HEK293T (cell line): ENCODE measurements around the gene GAL3ST1.

Source experiments
- FOXA1 ChIP-seq: fragments of 450-650 bp; IDR thresholded peaks from 2 replicates; pipeline ENCODE4 v1.6.1; 2016; ENCODE audit warnings: mild to moderate bottlenecking
- LEF1 ChIP-seq: fragments of 450-650 bp; IDR thresholded peaks from 2 replicates; pipeline ENCODE4 v1.6.1; 2017; ENCODE audit warnings: mild to moderate bottlenecking, borderline replicate concordance
- PKNOX1 ChIP-seq: fragments of 450-650 bp; IDR thresholded peaks from 2 replicates; pipeline ENCODE4 v1.6.1; 2016
- SP1 ChIP-seq: fragments of 450-650 bp; IDR thresholded peaks from 2 replicates; pipeline ENCODE4 v1.6.1; 2017
- ZNF384 ChIP-seq: fragments of 450-650 bp; IDR thresholded peaks from 2 replicates; pipeline ENCODE4 v1.6.1; 2016

- TF ChIP-seq FOXA1 (no peak), SP1 (no peak), PKNOX1 (no peak), LEF1 (no peak), ZNF384 (no peak)
Measured at GRCh38 chr22:30511109-30511508, 63.4 kb downstream of the GAL3ST1 start.
